ENCODE measurements around the gene CDKAL1. TPM values are rescaled to one million over a fixed set of nuclear protein-coding genes. Genes with fewer than 3 reads are reported as not detected.

The CDKAL1 gene
- total RNA-seq, 1 donor from 2014 or later, result 12.2 TPM

- TF ChIP-seq, protein P1, sequence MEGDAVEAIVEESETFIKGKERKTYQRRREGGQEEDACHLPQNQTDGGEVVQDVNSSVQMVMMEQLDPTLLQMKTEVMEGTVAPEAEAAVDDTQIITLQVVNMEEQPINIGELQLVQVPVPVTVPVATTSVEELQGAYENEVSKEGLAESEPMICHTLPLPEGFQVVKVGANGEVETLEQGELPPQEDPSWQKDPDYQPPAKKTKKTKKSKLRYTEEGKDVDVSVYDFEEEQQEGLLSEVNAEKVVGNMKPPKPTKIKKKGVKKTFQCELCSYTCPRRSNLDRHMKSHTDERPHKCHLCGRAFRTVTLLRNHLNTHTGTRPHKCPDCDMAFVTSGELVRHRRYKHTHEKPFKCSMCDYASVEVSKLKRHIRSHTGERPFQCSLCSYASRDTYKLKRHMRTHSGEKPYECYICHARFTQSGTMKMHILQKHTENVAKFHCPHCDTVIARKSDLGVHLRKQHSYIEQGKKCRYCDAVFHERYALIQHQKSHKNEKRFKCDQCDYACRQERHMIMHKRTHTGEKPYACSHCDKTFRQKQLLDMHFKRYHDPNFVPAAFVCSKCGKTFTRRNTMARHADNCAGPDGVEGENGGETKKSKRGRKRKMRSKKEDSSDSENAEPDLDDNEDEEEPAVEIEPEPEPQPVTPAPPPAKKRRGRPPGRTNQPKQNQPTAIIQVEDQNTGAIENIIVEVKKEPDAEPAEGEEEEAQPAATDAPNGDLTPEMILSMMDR (conservative IDR thresholded peaks at IDR 0.05; ENCODE audit: low read depth, low read length), result no peak
- DNase-seq (ENCODE audit: low read depth), result no peak
- H3K4me3 ChIP-seq (ENCODE audit: low read depth, low read length), result no peak overlapping the region
Observed at GRCh38 chr6:20905377-20905776, 371.1 kb downstream of the CDKAL1 start.

- no peak for DNase-seq (ENCODE audit: low read depth)
- TF ChIP-seq, protein P1 (conservative IDR thresholded peaks at IDR 0.05; ENCODE audit: low read depth, low read length), result no peak
- no peak overlapping the region for H3K4me3 ChIP-seq (ENCODE audit: low read depth, low read length)
Observed at GRCh38 chr6:20906945-20907344, 372.7 kb downstream of the CDKAL1 start.

GRCh38 chr6:20907486-20908071 lies 373.3 kb downstream of the CDKAL1 start:
- DNase-seq (ENCODE audit: low read depth), result no peak
- TF ChIP-seq, protein P1 (conservative IDR thresholded peaks at IDR 0.05; ENCODE audit: low read depth, low read length), result no peak

DNA sequence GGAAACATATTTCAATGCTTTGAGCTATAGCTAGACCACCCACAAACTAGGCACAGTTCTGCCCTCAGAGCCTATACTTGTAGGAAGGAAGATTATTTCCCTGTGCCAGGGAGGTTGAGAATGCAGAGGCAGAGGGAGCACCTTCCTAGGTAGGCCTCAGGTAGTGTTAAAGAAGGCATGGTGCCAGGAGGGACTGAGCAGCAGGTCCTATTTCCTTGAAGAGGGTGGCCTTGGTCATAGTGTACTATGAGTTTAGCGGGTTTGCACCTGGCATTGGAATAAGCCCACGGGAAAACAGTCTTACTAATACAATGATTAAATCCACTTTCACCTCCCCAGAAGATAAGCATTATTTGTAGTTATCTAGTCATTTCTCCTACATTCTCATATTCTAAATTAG lies 375.4 kb downstream of the CDKAL1 start:
- no peak overlapping the region for H3K4me3 ChIP-seq (ENCODE audit: low read depth, low read length)
- no peak for DNase-seq (ENCODE audit: low read depth)
- TF ChIP-seq, protein P1 (conservative IDR thresholded peaks at IDR 0.05; ENCODE audit: low read depth, low read length), result no peak

More at GRCh38 chr6:20907486-20908071, 373.3 kb downstream of the CDKAL1 start:
- no peak overlapping the region for H3K4me3 ChIP-seq (ENCODE audit: low read depth, low read length)

- TF ChIP-seq, protein P1 (conservative IDR thresholded peaks at IDR 0.05; ENCODE audit: low read depth, low read length), result no peak
- no peak for DNase-seq (ENCODE audit: low read depth)
- H3K4me3 ChIP-seq (ENCODE audit: low read depth, low read length), result no peak overlapping the region
Observed at GRCh38 chr6:20911712-20912111, 377.5 kb downstream of the CDKAL1 start.

- no peak overlapping the region for H3K4me3 ChIP-seq (ENCODE audit: low read depth, low read length)
- TF ChIP-seq, protein P1 (conservative IDR thresholded peaks at IDR 0.05; ENCODE audit: low read depth, low read length), result no peak
- DNase-seq (ENCODE audit: low read depth), result no peak
Observed at GRCh38 chr6:20915156-20915555, 380.9 kb downstream of the CDKAL1 start.

GRCh38 chr6:20915626-20916025 lies 381.4 kb downstream of the CDKAL1 start:
- no peak for DNase-seq (ENCODE audit: low read depth)
- TF ChIP-seq, protein P1 (conservative IDR thresholded peaks at IDR 0.05; ENCODE audit: low read depth, low read length), result no peak
- no peak overlapping the region for H3K4me3 ChIP-seq (ENCODE audit: low read depth, low read length)

Data from epithelial cell of proximal tubule (primary cell).